HG03439 (cell line): ENCODE data around the gene VWA3B.
"Not testable (repeated sequence)": the region's sequence is repeated elsewhere in the genome, so short reads cannot be mapped to it uniquely, and the experiment has no call there.

ENCODE experiments used
- ATAC-seq: cut with Tn5 transposase; IDR thresholded peaks from one replicate; pipeline ENCODE4 v1.9.1; 2021; ENCODE audit warnings: mild to moderate bottlenecking, moderate library complexity; ENCODE audit not compliant: unreplicated experiment

VWA3B gene

GRCh38 chr2:98087447-98088020 lies 567 bp downstream of the VWA3B start:
- ATAC-seq = no peak

GRCh38 chr2:98088261-98088660 lies 1.3 kb downstream of the VWA3B start:
- ATAC-seq = no peak

- ATAC-seq = no peak
Observed at GRCh38 chr2:98089941-98090340, 3.0 kb downstream of the VWA3B start.

- ATAC-seq = no peak
Observed at GRCh38 chr2:98090951-98091350, 4.0 kb downstream of the VWA3B start.

DNA sequence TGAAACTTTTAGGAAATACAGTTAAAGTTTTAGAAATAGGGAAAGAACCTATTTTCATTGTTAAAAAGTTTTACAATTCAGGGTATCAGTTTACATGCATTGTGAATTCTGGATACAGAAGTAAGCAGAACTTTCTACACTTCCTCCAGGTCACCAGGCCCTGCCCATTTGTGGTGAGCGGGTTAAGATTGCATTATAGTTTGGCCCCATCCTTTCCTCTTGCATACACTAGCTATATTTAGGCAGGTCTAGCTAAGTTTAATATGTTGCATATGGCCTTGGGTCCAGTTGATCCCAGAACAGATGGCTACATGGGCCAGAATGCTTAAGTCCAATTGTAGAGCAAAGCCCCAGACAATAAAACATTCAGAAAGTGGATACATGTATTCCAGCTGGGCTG lies 4.8 kb downstream of the VWA3B start:
- no peak for ATAC-seq

DNA sequence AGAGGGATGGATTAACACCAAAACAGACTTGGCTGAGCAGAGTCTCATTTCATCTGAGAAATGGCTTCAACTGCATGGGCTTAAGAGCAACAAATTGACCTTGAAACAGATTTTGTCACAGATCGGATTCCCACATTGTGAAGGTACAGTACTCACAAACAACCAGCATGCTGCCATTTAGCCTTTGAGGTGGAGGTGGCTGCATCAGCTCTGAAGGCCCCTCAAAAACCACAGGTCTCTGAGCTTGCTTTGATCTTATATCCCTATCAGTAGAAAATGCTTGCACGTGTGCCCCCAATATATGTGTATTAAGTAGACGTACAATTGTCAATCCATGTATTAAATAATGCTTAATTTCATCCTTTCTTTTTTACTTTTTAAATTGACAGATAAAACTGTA lies 6.2 kb downstream of the VWA3B start:
- ATAC-seq = no peak

- ATAC-seq = no peak
Observed at GRCh38 chr2:98093611-98094010, 6.6 kb downstream of the VWA3B start.

DNA sequence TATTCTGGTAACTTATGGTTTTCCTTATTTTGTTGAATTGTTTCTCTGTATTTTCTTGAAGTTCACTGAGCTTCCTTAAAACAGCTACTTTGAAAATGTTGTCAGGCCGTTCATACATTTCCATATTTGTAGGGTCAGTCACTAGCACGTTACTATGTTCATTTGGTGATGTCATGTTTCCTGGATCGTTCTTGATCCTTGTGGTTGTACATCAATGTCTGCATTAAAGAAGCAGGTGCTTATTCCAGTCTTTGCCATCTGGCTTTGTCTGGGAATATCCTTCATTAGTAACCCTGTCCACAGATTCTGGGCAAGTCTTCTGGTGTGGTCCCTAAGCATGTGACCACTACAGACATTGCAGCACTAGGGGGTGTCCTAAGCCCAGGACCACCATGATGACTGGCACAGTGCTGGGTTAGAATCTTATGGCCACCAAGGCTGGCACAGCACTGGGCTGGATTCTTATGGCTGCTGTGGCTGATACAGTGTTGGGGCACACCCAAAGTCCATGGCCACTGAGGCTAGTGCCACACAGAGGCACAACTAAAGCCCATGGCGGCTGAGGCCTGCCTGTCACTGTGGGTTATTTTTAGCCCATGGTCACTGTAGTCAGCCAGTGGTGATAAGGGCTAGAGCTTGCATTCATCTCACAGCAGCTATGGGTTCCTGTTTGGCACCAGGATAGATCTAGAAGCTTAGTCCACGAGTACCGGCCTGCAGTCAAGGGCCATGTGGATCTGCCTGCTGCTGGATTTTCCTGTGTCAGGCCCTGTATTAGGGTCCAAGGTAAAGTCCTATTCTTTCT lies 13.2 kb downstream of the VWA3B start:
- no peak for ATAC-seq

DNA sequence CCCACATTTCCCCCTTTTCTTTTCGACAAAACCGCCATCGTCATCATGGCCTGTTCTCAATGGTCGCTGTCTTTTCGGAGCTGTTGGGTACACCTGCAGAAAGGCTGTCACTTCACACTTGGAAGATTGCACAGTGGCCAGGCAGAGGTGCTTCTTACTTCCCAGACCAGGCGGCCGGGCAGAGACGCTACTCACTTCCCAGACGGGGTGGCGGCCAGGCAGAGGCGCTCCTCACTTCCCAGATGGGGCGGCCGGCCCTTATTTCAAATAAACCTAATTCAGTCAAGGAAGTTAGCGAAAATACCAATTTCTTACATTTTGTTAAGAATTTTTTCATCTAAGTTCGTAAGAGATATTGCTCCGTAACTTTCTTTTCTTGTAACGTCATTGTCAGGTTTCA lies 15.3 kb downstream of the VWA3B start:
- not testable (repeated sequence) for ATAC-seq

GRCh38 chr2:98102878-98103277 lies 15.9 kb downstream of the VWA3B start:
- ATAC-seq = no peak

GRCh38 chr2:98108110-98108509 lies 21.1 kb downstream of the VWA3B start:
- ATAC-seq = no peak

DNA sequence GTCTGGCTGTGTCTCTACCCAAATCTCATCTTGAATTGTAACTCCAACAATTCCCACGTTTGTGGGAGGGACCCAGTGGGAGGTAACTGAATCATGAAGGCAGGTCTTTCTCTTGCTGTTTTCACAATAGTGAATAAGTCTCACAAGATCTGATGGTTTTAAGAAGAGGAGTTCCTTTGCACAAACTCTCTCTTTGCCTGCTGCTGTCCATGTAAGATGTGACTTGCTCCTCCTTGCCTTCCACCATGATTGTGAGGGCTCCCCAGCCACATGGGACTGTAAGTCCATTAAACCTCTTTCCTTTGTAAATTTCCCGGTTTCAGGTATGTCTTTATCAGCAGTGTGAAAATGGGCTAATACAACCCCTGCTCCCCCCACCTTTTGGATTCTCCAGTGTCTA lies 23.8 kb downstream of the VWA3B start:
- ATAC-seq = no peak

- no peak for ATAC-seq
Observed at GRCh38 chr2:98114643-98115330, 27.8 kb downstream of the VWA3B start.

DNA sequence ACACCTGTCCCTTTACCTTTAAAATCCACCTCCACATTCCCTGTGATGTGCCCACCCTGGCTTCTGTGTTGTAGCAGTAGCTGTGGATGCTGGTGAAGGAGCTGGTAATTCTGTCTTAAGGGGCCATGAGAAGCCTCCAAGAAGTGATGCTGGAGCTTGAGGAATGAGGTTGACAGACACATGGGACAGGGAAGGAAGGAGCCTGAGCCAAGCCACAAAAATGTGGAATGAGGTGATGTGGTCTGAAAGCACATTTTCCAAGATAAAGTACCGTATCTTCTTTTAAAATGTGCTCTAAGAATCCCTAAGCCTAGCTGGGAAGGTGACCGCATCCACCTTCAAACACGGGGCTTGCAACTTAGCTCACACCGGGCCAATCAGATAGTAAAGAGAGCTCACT lies 31.2 kb downstream of the VWA3B start:
- no peak for ATAC-seq

- no peak for ATAC-seq
Observed at GRCh38 chr2:98118852-98119251, 31.9 kb downstream of the VWA3B start.

DNA sequence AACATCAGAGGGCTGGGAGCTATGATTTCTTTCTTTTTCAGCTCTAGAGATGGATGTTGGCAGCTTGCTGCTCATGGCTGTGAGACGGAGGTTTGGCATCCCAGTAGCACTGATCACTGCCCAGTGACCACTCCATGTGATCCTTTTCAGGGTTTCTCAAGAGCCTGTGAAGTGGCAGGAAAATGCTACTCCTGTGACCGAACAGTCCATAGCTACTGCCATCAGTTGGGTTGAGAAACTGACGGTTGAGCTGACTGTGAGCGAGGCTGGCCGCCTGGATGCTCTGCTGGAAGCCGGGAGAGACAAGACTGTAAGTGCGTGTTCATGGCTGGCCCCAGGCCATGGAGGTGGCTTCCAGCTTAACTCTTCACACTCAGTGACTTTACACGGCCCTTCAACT lies 34.2 kb downstream of the VWA3B start:
- ATAC-seq = no peak

- no peak for ATAC-seq
Observed at GRCh38 chr2:98122524-98122923, 35.6 kb downstream of the VWA3B start.

- ATAC-seq = no peak
Observed at GRCh38 chr2:98123286-98123685, 36.3 kb downstream of the VWA3B start.

GRCh38 chr2:98126061-98126460 lies 39.1 kb downstream of the VWA3B start:
- ATAC-seq = no peak

DNA sequence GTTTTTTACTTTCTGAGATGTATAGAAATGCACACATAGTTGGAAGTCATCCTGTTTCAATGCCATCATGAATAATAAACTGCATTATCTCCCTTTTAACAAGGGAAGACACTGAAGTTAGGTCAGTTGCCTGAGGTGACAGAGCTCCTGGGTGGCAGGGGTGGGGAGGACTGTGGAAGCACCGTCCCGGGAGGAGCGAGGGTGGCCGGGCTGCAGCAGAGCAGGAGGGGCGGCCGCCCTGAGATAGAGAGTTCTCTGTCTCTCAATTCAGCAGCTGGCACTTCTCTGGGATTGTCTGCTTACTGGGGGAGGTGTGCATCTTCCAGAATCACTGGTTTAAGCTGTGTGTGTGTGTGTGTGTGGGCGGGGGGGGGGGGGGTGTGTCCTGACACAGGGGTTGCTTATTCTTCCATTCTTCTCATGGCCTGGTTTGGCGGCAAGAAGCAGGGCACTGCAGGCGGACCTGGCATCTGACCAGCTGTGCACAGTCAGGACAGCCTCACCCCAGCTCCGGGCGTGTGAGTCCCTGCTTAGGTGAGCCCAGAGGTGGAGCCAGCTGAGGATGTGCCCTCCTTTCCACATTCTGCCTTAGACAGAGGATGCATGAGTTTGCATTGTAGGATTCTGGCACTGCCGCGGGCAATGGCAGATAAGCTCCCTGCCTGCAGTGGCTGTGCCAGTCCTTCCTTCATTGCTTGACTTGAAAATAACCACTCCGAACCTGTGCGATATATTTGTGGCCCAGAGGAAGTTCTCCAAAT lies 40.4 kb downstream of the VWA3B start:
- ATAC-seq = no peak

DNA sequence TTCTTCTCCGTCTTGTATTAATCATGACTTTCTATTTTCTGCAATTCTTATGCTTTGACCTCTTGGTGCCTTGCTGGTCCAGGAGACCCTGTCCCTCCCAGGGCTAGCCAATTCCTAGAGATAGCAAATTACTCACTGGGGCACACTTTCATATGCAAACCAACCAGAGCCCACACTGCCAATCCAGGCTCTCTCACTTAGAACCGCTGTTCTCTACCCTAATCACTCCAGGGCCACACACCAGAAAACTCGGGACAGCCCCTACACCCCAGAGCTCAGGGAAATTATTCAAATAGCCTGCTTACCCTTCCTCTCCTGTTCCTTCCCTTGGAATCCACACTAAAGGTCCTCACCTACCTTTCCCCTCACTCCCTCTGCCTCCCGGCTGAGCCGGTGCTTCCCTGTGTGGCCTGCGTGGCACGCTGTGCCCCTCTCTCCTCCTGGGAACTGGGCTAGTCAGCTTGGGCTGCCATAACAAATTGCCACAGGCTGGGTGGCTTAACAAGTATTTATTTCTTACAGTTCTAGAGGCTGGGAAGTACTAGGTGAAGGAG lies 41.7 kb downstream of the VWA3B start:
- ATAC-seq = no peak
